Stimulated activated CD4-positive, alpha-beta T cell treated with anti-CD3 and anti-CD28 coated beads, Interleukin-4, amount 100 ng/mL, for 48 hours (primary cell): ENCODE data around the gene KCNA2.

Experiments
- DNase-seq, 2 donors: peaks; one replicate each; pipeline ENCODE4 v3.0.0-alpha.2; 2020; ENCODE audit warnings: low read depth in 2 of 2

Gene KCNA2

DNA sequence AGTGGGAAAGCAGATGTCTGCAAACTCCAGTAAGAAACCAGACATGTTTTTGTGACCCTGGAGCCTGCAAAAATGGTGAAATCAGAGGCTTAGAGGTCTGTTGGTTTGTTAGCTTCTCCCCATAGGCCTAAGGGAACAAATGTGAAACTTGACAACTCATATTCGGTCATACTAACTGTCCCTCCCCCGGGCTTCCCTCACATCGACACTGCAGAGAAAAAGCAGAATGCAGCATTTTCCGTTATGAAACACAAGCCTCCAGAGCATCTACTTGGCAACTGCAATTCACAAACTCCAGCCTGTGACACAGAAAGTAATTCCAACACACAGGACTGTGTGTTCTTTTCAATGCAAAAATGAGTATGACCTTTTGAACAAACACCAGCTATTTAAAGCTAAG is 3.7 kb downstream of the KCNA2 start:
- no peak for DNase-seq

DNA sequence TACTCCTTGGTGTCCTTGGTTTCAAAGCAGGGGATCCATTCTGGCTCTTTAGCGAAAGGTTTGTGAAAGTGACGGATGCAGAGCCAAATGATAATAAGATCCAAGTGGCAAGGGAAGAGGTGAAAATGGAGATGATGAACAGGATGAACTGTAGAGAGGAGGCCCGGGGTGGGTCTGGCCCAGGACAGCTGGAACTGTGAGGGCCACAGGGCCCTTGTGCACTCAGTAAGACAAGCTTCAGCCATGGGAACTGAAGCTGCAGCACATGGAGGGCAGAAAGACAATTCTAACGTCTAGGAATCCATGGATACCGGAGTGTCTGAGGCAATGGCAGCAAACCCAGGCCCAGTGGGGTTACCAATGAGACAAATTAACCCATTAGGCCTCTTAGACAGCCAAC is 4.8 kb downstream of the KCNA2 start:
- no peak for DNase-seq

DNA sequence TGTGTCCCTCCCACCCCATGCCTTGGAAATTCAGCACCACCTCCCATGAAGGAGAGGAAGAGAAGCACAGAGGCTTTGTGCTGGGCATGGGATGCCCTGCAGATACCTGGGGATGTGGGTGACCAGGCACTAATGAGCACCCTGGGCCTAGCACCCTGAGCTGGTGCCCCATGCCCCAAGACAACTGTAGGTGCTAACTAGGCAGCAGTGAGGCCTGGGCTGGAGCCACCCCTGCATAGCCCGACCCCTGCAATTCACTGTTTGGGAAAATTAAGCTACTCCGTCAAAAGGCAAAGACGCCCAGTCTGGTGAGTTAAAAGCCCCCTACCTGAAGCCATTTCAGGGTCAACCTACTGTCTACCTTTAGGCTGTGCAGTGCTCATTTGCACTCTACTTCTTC is 5.4 kb downstream of the KCNA2 start:
- DNase-seq: no peak

DNA sequence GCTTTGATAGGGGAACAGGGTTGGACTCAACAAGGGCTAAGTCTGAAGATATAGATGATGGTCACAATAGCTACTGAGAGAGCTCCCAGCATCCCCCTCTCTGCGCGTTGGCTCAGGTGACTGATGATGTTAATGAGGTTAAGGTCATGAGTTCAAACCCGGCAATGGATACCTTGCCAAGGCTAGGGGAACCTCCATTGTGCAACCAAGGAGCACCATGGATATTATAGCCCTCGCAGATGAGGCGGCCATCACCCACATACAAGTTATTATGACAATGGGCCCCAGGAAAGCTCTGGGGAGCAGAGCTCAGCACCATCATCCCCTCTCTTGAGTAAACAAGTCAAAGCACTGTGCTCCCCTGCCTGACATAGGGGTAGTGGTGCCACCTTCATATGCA is 8.2 kb downstream of the KCNA2 start:
- DNase-seq: no peak

DNA sequence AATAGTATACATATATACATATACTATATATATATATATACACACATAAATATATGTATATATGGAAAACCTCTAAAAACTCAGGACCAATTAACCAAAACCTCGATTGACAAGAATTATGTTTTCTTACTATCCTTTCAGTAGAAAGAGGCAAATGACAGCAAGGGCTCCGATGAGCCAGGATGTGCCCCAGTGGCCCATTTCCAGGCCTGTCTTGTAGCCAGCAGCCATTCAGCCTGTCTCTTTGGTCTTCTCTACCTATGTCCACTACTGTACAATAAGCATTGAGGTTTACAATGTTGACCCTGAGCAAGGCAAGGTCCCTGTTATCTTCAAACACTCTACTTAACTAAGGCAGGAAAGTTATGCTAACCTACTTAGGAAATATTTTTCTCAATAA is 9.8 kb downstream of the KCNA2 start:
- DNase-seq: no peak

DNA sequence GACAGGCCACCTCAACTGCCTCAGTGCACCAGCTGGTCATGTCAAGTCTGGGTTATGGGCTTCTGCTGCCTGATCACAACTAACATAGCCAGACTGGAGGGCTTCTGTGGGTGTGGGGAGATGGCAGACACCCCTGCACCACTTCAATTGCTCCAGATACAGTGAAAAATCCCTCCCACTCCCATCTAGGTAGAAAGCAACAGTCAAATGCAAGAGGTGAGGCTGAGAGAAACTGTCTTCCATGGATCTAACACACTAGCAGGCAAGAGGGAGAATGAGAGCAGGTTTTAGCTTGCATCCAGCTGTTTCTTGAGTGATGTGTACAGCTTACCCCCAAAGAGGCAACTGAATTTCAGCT is 10.8 kb downstream of the KCNA2 start:
- no peak for DNase-seq

DNA sequence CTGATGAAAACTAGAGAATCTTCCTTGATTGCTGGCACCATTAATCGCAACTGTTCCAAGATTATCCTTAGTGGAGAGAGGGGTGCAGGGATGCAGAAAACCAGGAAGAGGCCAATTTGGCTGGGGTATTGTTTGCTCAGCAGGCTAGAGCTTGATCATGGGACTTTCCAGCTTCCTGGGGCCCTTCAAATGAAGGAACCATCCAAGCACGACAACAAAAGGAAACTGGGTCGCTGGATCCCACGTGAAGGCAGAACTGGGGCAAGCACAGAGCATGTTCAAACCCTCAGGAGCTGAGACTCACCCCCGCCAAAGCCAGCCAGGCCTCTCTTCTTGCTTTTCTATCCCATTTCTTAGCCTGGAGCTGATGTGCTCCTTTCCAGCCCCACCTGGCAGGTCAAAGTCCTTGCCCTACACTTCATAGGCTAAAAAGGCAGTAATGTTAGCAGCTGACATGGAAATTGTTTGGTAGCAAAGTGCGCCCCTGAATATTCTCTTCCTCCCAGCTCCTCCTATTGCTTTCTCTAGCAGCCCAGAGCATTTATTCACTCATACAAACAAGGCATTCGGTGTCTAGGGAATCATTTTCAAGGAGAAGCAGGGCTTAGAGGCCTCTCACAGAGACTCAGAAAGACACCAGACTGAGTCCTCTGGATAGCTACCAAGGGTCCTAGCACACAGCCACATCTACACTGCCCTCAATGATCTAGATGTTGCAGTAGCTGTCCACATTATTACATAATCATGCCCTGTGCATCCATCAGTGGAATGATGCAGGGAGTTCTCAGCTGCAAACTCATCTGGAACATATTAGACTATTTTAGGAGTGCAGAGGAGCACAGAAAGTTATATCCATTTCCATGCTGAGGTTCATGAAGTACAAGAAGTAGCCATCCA is 11.5 kb downstream of the KCNA2 start:
- no peak for DNase-seq

DNA sequence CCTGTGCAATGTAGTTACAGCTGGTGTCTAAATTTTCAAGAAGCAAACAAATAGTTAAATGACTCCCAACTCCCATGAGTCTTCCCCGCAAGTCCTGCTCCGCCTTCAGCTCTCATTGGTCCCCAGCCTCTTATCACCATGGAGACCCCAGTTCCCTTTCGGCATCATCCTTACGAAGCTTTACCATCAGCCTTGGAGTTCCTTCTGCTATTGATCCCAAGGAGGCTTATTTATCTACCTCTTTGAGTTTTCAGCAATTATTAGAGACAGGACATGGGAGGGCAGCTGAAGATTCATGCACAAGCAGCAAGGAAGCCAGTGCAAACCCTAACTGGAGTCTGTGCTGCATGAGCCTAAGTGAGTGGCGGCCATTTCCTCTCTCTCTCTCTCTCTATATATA is 12.3 kb downstream of the KCNA2 start:
- no peak for DNase-seq

DNA sequence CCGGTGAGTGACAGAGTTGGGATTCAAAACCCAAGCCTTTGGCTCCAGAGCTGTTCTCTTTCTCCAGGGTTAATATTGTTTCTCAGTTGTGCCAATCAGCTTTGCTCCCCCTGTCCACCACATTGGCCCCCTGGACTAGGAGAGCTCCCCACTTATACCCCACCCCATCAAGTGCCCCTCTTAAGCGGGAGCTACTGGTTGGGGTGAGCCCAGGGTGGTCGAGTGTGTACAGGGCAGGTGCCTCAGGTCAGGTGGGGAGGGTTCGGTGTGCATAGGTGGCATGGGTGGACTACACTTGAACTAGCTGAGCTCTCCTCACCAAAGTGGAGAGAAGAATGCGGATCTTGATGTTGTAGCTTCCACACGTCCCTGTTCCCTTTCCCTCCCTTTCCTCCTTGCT is 14.2 kb downstream of the KCNA2 start:
- no peak for DNase-seq

DNA sequence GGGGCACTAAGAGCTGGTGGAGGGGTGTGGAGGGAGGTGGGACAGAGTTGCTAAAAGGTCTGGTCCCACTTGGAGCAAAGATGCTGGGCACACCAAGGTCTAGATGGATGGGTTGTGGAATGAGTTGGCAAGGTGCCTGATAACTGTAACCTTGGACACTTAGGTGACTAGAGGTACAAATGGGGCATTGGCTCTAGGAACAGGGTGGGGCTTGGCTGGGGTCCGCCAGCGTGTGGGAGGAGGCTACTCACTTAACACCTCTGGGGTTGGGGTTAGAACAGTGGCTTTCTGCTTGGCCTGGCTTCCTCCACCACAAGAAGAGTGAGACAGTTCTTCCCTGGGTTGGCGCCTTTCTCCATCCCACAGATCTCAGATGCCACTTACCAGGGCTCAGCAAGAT is 17.2 kb downstream of the KCNA2 start:
- DNase-seq: no peak

DNA sequence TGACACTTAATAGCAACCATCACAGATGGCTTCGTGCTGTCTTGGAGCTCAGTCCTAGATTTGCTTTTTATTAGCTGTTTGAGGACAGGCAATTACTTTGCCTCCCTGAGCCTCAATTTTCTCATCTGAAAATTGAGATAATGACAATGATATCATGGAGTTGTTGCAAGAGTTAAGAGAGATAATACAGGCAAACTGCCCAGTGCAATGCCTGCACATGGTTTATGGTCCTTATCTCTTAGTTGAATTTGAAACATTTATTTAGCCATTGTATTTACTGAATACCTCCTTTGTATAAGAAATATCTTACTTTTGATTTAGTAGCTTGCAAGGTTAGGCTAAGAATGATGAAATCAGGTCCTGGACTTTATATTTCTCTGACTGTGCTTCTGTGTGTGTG is 17.7 kb downstream of the KCNA2 start:
- no peak for DNase-seq

DNA sequence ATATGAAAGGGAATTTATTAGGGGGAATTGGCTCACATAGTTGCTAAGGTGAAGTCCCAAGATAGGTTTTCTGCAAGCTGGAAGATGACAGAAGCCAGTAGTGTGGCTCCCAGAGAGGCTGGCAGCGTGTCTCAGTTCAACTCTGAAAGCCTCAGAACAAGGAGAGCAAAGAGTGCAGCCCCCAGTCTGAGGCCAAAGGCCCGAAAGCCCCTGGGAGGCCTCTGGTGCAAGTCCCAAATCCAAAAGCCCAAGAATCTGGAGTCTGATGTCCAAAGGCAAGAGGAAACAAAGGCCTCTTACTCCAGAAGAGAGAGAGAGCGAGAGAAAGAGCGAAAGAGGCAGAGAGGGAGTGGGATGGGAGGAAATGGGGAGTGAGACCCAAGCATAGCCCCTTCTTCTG is 18.3 kb downstream of the KCNA2 start:
- DNase-seq: no peak

DNA sequence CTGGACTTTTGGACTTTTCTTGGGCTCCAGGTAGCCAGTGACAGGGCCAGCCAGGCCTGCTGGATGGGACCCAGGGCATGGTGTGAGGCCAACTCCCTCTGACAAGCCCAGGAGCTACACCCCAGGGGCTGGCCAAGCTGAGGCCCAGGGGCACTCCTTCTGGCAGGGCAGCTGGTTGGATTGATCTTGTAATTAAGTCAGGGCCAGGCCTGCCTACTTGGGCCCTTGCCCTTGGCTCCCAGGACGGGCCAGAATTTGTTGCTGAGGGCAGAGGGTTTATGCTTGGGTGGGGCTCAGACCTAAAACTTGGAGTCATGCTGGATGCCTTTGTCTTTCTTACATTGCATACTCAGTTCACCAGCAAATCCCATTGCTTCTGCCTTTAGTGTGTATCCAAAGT is 20.7 kb downstream of the KCNA2 start:
- no peak for DNase-seq

DNA sequence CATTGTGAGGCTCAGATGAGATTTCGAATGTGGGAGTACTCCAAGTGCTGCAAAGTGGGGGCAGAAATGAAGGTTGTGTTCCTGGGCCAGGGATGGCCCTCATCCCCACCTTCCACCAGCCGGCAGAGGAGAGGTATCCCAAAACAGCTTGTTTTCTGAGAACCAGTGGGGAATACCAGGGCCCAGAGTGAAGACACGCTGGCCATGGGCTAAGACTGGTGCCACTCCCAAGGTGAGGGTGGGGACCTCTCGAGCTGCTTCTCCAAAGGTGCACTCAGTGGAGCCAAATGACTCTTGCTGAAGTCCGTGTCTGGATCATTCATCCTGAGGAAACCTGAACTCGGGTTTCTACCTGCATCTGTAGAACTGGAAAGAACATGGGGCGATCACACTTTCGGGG is 22.1 kb downstream of the KCNA2 start:
- no peak for DNase-seq

DNA sequence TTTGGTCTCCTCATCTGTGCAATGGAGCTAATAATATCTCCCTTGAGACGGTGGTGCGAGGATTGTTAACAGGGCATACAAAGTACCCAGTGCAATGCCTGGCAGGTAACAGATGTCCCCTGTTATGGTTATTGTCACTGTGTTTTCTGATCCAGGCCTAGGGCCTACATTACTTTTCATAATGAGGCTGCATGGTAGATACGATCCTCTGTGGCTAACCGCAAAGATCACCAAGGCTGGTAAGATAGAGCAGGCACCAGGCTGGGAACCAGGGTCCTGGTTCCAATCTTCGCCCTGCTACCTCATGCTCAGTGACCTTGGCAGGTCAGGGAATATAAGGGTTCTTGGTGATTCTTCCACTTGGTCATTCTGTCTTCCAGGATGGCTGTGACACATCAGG is 22.7 kb downstream of the KCNA2 start:
- DNase-seq: no peak

DNA sequence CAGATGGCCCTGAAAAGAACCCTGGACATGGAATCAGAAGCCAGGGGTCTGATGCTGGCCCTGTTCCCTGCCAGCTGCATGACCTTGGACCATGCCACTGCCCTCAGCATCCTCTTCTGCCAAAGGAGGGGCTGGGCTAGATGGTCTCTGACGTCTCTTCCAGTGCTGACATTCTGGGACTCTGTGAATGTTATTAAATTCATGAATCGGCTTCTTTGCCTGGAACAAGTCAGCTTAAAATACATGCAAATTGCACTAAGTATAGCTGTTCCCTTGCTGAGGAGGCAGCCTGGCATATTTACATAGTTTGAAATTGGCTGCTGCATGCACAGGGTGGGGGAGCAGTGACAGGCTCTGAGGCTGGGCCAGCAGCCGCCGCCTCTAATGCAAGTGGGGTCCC is 23.8 kb downstream of the KCNA2 start:
- DNase-seq: no peak

DNA sequence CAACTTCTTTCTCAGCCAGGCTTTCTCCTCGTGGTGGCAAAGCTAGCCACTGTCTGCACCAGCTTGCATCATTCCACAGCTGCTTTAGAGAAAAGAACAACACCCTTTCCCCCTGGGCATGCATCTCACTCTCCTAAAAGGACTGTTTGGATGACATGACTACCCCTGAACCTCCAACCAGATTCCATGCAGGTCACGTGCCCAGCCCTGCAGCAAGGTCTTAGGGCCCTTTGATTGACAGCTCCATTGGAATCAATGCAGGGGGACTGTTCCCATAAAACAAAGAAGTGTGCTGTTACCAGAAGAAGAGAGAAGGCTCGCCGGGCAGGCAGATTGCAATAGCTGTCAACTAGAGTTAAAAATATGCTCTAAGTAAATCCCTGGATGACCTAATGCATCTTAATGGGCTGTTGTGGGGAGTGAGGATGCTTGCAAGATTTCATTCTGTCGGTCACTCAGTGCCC is 24.4 kb downstream of the KCNA2 start:
- no peak for DNase-seq

DNA sequence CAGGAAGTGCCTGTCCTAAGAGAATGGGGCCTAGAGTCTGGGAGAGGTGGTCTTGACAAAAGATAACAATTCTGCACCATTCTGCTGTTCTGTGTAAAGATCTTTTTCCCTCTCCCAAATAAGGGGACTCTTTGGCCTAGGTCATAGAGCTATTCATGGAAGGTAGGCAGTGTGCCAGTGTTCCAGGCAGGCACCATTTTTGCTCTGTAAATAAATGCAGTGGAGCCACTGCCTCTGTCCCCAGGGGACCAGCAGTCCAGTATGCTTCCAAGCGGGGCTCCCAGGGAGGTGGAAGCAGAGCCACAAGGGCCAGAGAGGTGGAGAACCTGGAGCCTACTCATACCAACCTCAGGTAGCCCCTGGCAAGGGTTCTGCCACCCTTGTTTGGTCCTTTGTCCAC is 25.9 kb downstream of the KCNA2 start:
- DNase-seq: no peak

DNA sequence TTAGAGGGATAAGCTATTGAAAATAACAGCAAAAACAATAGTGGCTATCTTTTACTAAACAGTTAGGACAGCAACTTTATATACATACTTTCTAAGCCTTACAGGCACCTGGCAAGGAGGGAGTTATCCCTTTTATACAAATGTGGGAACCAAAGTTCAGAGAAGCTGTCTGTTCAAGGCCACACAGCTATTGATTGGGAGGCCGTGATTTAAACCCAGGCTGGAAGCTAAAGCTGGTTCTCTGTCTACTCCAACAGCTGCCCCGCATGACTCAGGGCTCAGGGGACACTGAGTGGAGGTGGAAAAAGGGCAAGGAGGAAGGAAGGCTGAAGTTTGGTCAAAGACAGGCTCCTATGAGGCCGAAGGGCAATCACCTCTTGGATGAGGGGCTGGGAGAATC is 26.7 kb downstream of the KCNA2 start:
- DNase-seq: no peak

DNA sequence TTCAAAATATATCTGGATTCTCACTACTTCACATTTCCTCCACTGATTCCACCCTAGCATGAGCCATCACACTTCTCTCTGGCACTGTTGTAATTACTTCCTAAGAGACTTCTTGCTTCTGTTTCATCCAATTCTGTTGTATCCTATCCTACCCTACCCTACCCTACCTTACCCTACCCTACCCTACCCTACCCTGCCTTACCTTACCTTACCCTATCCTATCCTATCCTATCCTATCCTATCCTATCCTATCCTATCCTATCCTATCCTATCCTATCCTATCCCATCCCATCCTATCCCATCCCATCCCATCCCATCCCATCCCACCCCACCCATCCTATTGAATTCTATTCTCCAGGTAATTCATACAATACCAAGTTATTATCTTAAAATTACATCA is 29.7 kb downstream of the KCNA2 start:
- DNase-seq: no peak

DNA sequence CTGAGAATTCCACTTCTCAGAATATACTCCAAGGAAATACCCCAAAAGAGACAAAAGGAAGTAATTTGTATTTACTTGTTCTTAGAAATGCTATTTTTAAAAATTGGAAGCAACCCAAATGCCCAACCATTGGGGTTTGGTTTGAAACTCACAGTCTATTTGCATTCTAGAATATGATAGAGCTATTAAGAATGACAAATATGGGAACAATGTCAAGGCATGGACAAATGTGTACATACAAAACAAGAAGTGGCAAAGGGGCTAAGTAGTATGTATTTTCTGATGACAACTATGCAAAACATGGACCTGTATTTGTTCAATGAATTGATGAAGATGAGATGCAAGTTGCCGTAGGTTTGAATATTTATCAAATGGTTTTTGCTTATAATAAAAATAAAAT is 32.8 kb downstream of the KCNA2 start:
- DNase-seq: no peak

DNA sequence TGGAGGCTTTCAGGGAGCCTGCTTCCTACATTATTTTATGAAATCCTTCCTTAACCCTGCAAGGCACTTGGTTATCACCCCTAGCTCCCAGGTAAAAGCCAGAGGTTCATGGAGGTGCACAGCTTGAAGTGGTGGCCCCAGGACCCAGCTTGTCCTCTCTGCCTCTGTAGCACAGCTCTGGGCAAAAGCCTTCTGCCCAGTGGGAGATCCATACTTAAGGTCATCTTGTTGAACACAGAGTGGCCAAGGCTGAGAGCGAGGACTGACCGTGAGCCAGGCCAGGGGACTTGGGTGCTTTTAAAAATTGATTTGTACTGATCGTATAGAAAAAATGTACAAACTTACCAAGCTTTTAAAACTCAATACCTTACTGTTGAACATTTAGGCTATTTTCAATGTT is 33.4 kb downstream of the KCNA2 start:
- no peak for DNase-seq

DNA sequence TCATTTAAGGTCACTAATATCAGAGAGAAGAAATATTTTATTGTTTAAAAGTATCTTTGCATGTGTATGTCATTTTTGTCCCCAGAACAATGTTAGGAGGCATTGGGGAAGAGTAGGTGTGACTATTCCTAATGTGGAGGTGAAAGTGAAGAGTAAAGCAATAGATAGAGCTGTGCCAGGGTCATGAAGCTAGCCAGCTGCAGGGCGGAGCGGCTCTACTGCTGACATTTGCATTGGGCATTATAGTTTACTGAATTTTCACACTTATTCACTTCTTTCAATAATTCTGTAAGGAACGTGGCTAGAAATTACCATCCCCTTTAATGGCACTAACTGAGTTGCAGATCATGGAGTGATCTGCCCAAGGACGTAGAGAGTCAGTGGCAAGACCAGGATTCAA is 35.3 kb downstream of the KCNA2 start:
- DNase-seq: no peak

DNA sequence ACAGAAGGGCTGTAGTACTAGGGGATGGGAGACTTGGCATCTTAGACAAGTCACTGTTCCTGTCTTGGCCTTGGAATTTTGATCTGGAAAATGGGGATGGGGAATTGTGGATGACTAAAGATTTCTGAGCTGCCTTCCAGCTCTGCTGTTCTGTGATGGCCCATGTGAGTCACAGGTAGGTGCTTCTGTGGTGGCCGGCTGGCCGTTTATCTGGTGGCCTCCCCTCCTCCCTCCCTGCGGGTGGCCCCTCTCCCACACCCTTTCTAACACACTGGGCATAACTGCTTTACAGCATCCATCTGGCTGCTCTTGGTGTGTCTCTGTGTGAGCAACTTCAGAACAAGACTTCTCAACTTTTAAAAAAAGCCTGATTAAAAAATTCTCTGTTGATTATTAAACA is 35.9 kb downstream of the KCNA2 start:
- DNase-seq: no peak
